ENCODE data around the gene PRKN.

GRCh38 chr6:162140251-162140852 lies 587.2 kb downstream of the PRKN start:
- TF ChIP-seq ZNF668 (CRISPR knock-in tag; IDR thresholded peaks at IDR 0.05) (no peak), ZBTB11 (CRISPR knock-in tag; IDR thresholded peaks at IDR 0.05) (no peak), PKNOX1 (IDR thresholded peaks at IDR 0.05) (no peak), HES1 (IDR thresholded peaks at IDR 0.05; ENCODE audit: low read depth) (no peak), NFE2L1 (tag; IDR thresholded peaks at IDR 0.05; ENCODE audit: borderline replicate concordance, low read depth) (no peak), MYBL2 (IDR thresholded peaks at IDR 0.05; ENCODE audit: low read depth) (no peak), MYBL2 (CRISPR knock-in tag; IDR thresholded peaks at IDR 0.05; ENCODE audit: borderline replicate concordance) (no peak), EZH2 (IDR thresholded peaks at IDR 0.05; ENCODE audit: borderline replicate concordance, low read depth, low read length) (no peak), SAP30 (IDR thresholded peaks at IDR 0.05; ENCODE audit: borderline replicate concordance, insufficient read depth, low read depth, low read length, poor library complexity, severe bottlenecking) (no peak), E2F1 (CRISPR knock-in tag; IDR thresholded peaks at IDR 0.05) (no peak), USF2 (CRISPR knock-in tag; IDR thresholded peaks at IDR 0.05) (no peak)
- TF ChIP-seq, protein P1, sequence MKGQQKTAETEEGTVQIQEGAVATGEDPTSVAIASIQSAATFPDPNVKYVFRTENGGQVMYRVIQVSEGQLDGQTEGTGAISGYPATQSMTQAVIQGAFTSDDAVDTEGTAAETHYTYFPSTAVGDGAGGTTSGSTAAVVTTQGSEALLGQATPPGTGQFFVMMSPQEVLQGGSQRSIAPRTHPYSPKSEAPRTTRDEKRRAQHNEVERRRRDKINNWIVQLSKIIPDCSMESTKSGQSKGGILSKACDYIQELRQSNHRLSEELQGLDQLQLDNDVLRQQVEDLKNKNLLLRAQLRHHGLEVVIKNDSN (CRISPR knock-in tag; IDR thresholded peaks at IDR 0.05): no peak
- TF ChIP-seq, protein P2, sequence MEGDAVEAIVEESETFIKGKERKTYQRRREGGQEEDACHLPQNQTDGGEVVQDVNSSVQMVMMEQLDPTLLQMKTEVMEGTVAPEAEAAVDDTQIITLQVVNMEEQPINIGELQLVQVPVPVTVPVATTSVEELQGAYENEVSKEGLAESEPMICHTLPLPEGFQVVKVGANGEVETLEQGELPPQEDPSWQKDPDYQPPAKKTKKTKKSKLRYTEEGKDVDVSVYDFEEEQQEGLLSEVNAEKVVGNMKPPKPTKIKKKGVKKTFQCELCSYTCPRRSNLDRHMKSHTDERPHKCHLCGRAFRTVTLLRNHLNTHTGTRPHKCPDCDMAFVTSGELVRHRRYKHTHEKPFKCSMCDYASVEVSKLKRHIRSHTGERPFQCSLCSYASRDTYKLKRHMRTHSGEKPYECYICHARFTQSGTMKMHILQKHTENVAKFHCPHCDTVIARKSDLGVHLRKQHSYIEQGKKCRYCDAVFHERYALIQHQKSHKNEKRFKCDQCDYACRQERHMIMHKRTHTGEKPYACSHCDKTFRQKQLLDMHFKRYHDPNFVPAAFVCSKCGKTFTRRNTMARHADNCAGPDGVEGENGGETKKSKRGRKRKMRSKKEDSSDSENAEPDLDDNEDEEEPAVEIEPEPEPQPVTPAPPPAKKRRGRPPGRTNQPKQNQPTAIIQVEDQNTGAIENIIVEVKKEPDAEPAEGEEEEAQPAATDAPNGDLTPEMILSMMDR (IDR thresholded peaks at IDR 0.05 in 2 of 3, conservative IDR thresholded peaks at IDR 0.05 in 1 of 3; ENCODE audit: insufficient read depth in 2 of 3, low read depth in 1 of 3, low read length in 3 of 3): no peak
- TF ChIP-seq, protein P3, sequence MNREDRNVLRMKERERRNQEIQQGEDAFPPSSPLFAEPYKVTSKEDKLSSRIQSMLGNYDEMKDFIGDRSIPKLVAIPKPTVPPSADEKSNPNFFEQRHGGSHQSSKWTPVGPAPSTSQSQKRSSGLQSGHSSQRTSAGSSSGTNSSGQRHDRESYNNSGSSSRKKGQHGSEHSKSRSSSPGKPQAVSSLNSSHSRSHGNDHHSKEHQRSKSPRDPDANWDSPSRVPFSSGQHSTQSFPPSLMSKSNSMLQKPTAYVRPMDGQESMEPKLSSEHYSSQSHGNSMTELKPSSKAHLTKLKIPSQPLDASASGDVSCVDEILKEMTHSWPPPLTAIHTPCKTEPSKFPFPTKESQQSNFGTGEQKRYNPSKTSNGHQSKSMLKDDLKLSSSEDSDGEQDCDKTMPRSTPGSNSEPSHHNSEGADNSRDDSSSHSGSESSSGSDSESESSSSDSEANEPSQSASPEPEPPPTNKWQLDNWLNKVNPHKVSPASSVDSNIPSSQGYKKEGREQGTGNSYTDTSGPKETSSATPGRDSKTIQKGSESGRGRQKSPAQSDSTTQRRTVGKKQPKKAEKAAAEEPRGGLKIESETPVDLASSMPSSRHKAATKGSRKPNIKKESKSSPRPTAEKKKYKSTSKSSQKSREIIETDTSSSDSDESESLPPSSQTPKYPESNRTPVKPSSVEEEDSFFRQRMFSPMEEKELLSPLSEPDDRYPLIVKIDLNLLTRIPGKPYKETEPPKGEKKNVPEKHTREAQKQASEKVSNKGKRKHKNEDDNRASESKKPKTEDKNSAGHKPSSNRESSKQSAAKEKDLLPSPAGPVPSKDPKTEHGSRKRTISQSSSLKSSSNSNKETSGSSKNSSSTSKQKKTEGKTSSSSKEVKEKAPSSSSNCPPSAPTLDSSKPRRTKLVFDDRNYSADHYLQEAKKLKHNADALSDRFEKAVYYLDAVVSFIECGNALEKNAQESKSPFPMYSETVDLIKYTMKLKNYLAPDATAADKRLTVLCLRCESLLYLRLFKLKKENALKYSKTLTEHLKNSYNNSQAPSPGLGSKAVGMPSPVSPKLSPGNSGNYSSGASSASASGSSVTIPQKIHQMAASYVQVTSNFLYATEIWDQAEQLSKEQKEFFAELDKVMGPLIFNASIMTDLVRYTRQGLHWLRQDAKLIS (CRISPR knock-in tag; IDR thresholded peaks at IDR 0.05): no peak
